Measurements from ENCODE around the gene KIF14. TPM values are rescaled to one million over a fixed set of nuclear protein-coding genes. Genes with fewer than 3 reads are reported as not detected.

Gene KIF14
- total RNA-seq, 1 donor from 2014 or later: 0.08 TPM

DNA sequence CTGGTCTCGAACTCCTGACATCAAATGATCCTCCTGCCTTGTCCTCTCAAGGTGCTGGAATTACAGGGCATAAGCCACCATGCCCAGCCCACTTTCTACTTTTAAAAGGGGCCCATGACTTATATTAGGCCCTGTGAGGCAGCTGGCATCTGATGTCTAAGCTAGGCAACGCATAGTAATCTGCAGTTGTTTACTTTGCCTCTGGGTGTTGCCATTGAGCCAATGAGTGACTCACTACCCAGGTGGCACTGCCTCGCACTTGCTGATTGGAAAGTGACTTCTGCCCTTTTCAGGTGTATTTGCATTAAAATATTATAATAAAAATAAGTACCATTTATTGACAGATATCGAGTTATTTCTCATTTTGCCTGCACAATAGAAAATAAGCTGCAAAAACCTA is 84.9 kb downstream of the KIF14 start:
- no peaks in the 10 kb centered on the region for H3K4me1 ChIP-seq
- DNase-seq: no peak
- H3K27me3 ChIP-seq (ENCODE audit: low read depth): peaks cover 24% of the 10 kb centered on the region
- intact Hi-C loops (cut with micrococcal nuclease): no loop called here
- no peak overlapping the region for H3K27ac ChIP-seq (replicated peaks)
- TF ChIP-seq, protein P1, sequence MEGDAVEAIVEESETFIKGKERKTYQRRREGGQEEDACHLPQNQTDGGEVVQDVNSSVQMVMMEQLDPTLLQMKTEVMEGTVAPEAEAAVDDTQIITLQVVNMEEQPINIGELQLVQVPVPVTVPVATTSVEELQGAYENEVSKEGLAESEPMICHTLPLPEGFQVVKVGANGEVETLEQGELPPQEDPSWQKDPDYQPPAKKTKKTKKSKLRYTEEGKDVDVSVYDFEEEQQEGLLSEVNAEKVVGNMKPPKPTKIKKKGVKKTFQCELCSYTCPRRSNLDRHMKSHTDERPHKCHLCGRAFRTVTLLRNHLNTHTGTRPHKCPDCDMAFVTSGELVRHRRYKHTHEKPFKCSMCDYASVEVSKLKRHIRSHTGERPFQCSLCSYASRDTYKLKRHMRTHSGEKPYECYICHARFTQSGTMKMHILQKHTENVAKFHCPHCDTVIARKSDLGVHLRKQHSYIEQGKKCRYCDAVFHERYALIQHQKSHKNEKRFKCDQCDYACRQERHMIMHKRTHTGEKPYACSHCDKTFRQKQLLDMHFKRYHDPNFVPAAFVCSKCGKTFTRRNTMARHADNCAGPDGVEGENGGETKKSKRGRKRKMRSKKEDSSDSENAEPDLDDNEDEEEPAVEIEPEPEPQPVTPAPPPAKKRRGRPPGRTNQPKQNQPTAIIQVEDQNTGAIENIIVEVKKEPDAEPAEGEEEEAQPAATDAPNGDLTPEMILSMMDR (IDR thresholded peaks at IDR 0.05; ENCODE audit: borderline replicate concordance): no peak
- no peaks in the 10 kb centered on the region for H3K9me3 ChIP-seq (replicated peaks)
- H3K4me3 ChIP-seq: no peak overlapping the region
- H3K36me3 ChIP-seq: no peaks in the 10 kb centered on the region

DNA sequence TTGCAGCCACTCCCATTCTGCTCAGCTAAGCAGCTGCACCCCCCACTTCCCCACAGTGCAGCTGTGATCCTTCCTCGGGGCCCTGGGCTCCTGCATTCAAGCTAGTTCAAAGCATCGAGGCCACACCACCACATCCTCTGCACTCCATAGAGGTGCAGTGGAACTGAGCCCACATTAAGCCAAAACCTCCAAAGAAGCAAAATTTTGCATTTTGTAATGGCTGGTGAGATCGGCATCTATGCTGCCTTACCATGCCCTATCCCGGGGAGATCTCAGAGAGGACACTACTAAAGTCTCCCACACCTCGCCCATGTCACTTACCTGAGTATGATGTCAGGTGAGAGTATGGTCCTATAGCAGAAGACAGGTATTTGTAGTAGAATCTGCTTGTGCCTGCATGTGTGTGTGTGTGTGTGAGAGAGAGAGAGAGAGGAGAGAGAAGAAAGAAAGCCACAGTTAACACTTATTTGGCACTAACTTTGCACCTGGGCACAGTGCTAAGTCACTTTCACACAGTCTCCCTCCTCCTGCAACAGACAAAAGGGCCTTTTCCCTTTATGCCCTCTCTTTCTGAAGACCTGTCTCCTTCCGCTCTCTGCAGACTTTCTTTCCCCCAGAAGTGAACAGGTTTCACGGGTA is 89.8 kb downstream of the KIF14 start:
- no peak for DNase-seq
- Histone ChIP-seq H3K36me3 (no peaks in the 10 kb centered on the region), H3K9me3 (replicated peaks) (no peaks in the 10 kb centered on the region), H3K27ac (replicated peaks) (no peak overlapping the region), H3K4me3 (no peak overlapping the region), H3K27me3 (ENCODE audit: low read depth) (peaks cover 30% of the 10 kb centered on the region), H3K4me1 (no peaks in the 10 kb centered on the region)
- intact Hi-C loops (cut with micrococcal nuclease): no loop called here
- TF ChIP-seq, protein P1 (IDR thresholded peaks at IDR 0.05; ENCODE audit: borderline replicate concordance): no peak

DNA sequence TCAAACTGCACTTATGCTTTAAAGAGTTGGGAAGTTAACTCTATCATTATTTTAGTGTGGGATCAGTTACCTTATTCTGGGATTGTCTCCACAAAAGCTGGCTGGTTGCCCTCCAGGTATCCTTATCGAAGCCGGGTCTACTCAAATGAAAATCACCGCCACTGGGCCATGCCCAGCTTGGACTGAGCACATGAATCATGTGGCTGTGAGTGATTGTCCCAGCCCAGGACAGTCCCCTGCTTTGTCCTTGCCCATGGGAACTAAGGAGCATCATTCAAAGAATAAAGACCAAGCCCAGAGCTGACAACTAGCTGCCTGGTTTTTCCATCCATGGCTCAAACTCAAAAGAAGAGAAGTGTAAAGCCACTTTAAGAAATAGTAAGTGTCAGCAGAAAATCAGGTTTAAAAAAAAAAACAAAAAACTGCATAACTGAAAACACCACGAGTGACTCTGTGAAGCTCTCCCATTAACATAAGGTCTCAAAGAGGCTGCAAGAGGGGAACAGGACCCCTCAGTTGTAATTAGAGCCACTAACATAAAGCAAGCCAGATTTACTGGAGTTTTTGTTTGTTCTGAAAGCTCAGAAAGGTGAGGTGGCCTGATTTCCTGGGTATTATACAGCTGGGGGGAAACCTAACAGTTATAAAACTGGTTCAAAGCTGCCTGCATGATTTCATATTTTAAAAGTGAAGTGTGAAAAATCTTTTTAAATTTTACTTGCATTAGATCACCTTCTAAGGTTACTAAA is 91.5 kb downstream of the KIF14 start:
- intact Hi-C loops (cut with micrococcal nuclease): no loop called here
- peaks cover 4% of the 10 kb centered on the region for H3K4me1 ChIP-seq
- TF ChIP-seq, protein P1 (IDR thresholded peaks at IDR 0.05; ENCODE audit: borderline replicate concordance): no peak
- no peak overlapping the region for H3K27ac ChIP-seq (replicated peaks)
- no peaks in the 10 kb centered on the region for H3K9me3 ChIP-seq (replicated peaks)
- H3K36me3 ChIP-seq: no peaks in the 10 kb centered on the region
- no peak overlapping the region for H3K4me3 ChIP-seq
- H3K27me3 ChIP-seq (ENCODE audit: low read depth): peaks cover 26% of the 10 kb centered on the region
- DNase-seq: no peak

DNA sequence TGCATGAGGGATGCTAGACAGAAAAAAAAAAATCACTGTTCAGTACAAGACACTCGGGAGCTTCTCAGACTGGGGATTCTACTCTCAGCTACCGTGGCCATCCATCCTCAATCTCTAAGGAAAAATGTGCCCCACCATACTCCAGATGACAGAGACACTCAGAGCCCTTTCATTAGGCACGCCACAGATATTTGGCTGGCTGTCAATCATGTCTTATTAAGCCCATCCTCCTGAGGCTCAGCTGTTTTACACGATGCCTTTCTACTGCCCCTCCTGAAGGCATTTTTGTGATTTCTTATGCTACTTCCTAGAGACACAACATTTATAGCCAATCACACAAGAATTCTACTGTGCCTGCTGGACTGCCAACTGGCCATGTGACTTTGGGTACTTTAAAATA is 92.9 kb downstream of the KIF14 start:
- Histone ChIP-seq H3K9me3 (replicated peaks) (no peaks in the 10 kb centered on the region), H3K27ac (replicated peaks) (no peak overlapping the region), H3K4me1 (peaks cover 4% of the 10 kb centered on the region), H3K36me3 (no peaks in the 10 kb centered on the region), H3K27me3 (ENCODE audit: low read depth) (peaks cover 26% of the 10 kb centered on the region), H3K4me3 (no peak overlapping the region)
- intact Hi-C loops (cut with micrococcal nuclease): no loop called here
- TF ChIP-seq, protein P1 (IDR thresholded peaks at IDR 0.05; ENCODE audit: borderline replicate concordance): no peak
- DNase-seq: no peak

DNA sequence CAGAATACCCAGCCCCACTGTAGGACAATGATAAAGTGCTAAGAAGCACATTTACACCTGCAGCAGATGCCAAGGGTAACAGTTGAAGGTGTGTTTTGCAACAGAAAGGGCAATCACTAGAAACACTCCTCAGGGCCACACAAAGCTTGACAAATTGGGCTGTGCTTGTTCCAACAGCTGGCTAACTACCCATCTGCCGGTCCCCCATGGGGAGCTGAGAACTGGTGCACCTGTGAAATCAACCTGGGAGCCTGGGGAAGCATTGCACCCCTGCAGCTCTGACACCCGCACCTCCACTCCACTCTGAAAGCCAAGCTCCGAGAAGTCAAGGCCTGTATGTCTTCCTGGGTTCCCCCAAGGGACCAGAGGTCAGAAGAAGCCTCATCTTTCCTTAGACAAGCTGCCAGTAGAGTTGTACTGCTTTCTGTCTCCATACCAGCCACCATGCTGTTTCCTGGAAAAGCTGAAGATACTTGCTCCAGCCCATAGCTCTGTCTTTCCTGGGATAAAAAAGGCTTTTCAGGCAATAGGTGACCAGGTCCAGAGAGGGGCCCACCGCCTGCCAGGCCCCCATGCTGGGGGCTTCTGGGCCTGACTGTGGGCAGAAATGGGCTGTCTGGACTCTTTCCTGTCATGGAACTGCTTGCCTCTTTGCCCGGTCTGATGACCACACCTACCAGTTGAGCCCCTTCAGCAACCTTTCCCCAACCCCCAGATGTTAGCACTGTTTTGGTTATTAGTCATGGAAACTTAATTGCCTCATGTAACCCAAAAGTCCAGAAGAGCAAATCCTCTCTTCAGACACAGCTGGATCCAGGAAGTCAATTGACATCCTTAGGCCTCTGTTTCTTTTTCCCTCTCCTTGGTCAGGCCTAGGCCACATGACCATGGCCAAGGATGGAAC is 93.6 kb downstream of the KIF14 start:
- TF ChIP-seq, protein P1 (IDR thresholded peaks at IDR 0.05; ENCODE audit: borderline replicate concordance): no peak
- no peak overlapping the region for H3K27ac ChIP-seq (replicated peaks)
- H3K27me3 ChIP-seq (ENCODE audit: low read depth): peaks cover 19% of the 10 kb centered on the region

More for the DNA sequence above, 93.6 kb downstream of the KIF14 start:
- Histone ChIP-seq H3K4me1 (peaks cover 4% of the 10 kb centered on the region), H3K9me3 (replicated peaks) (no peaks in the 10 kb centered on the region), H3K4me3 (no peak overlapping the region), H3K36me3 (no peaks in the 10 kb centered on the region)
- intact Hi-C loops (cut with micrococcal nuclease): no loop called here
- no peak for DNase-seq

All from left ventricle myocardium inferior (tissue), 1 donor.